ENCODE data around the gene PSMD2. TPM values are rescaled to one million over a fixed set of nuclear protein-coding genes. Genes with fewer than 3 reads are reported as not detected.

Gene PSMD2
- polyA plus RNA-seq, 3 donors, result 138 to 186 (median 167) TPM

DNA sequence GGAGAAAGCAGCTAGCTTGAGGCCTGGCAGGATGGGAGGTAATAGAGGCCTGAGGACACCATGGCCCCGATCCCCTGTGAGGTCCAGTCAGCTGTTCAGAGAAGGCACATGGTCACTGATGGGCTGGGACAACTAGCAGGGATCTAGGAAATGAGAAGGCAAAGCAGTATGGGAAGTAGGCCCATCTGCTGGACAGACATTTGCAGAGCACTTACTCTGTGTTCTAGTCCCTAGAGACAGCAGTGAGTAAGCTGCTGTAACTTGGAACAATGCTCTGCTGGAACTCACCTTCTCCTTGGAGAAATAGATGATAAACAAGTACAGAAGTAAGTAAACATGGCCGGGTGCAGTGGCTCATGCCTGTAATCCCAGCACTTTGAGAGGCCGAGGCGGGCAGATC, 16.1 kb upstream of the PSMD2 start:
- H3K27me3 Mint-ChIP-seq (ENCODE audit: low read depth in 3 of 3), result peaks cover 17 to 42% (median 30%) of the 10 kb centered on the region in 3 donors
- Histone ChIP-seq H3K79me2 (ENCODE audit: insufficient read depth, low read length) (no peaks in the 10 kb centered on the region), H3K9me3 (replicated peaks in 1 of 2; ENCODE audit: control insufficient read depth in 1 of 2, insufficient read depth in 1 of 2, low read length in 2 of 2) (no peaks in the 10 kb centered on the region), H3K27ac (ENCODE audit: low read depth in 1 of 2, low read length in 2 of 2) (no peak overlapping the region), H4K20me1 (ENCODE audit: insufficient read depth, low read length) (no peaks in the 10 kb centered on the region), H3K27me3 (ENCODE audit: control insufficient read depth in 2 of 2, insufficient read depth in 2 of 2, low read length in 2 of 2) (peaks cover 0 to 11% of the 10 kb centered on the region in 2 donors), H3K4me2 (replicated peaks; ENCODE audit: extremely low read depth, low read length, poor library complexity, severe bottlenecking) (no peak overlapping the region), H3K36me3 (replicated peaks in 1 of 2; ENCODE audit: control insufficient read depth in 1 of 2, insufficient read depth in 2 of 2, low read length in 2 of 2) (no peaks in the 10 kb centered on the region), H2AFZ (ENCODE audit: insufficient read depth, low read depth, low read length, poor library complexity, severe bottlenecking) (no peak overlapping the region), H3K9ac (ENCODE audit: insufficient read depth, low read length, poor library complexity, severe bottlenecking) (no peak overlapping the region), H3K4me1 (ENCODE audit: control insufficient read depth in 1 of 2, insufficient read depth in 2 of 2, low read length in 2 of 2) (peaks cover 10 to 12% of the 10 kb centered on the region in 2 donors), H3K4me3 (replicated peaks in 1 of 3; ENCODE audit: low read depth in 2 of 3, low read length in 3 of 3) (no peak overlapping the region)
- no peaks in the 10 kb centered on the region for H3K9me3 Mint-ChIP-seq
- DNase-seq, result no peak
- TF ChIP-seq, protein P1, sequence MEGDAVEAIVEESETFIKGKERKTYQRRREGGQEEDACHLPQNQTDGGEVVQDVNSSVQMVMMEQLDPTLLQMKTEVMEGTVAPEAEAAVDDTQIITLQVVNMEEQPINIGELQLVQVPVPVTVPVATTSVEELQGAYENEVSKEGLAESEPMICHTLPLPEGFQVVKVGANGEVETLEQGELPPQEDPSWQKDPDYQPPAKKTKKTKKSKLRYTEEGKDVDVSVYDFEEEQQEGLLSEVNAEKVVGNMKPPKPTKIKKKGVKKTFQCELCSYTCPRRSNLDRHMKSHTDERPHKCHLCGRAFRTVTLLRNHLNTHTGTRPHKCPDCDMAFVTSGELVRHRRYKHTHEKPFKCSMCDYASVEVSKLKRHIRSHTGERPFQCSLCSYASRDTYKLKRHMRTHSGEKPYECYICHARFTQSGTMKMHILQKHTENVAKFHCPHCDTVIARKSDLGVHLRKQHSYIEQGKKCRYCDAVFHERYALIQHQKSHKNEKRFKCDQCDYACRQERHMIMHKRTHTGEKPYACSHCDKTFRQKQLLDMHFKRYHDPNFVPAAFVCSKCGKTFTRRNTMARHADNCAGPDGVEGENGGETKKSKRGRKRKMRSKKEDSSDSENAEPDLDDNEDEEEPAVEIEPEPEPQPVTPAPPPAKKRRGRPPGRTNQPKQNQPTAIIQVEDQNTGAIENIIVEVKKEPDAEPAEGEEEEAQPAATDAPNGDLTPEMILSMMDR (IDR thresholded peaks at IDR 0.05), result no peak
- H3K36me3 Mint-ChIP-seq, result no peaks in the 10 kb centered on the region
- intact Hi-C loops (cut with micrococcal nuclease), result loop anchor here (10.0 kb wide), 1 partner anchor 388 kb away; no protein-coding TSS in a partner anchor
- peak overlapping the region in 1 of 7 donors; percentile 10 for H3K27ac Mint-ChIP-seq
- WGBS (ENCODE audit: insufficient coverage), result 100% methylated on average over 1 of the region's 4 CpGs
- H3K4me1 Mint-ChIP-seq, result peaks cover 16% of the 10 kb centered on the region
- no peak overlapping the region for H3K4me3 Mint-ChIP-seq

GRCh38 chr3:184283681-184284080, 15.4 kb upstream of the PSMD2 start:
- H3K4me3 Mint-ChIP-seq, result no peak overlapping the region
- H3K27me3 ChIP-seq (ENCODE audit: control insufficient read depth in 2 of 2, insufficient read depth in 2 of 2, low read length in 2 of 2), result peaks cover 0 to 6% of the 10 kb centered on the region in 2 donors
- TF ChIP-seq, protein P1 (IDR thresholded peaks at IDR 0.05), result no peak
- intact Hi-C loops (cut with micrococcal nuclease), result loop anchor here (10.0 kb wide), 1 partner anchor 389 kb away; no protein-coding TSS in a partner anchor
- H3K9me3 Mint-ChIP-seq, result no peaks in the 10 kb centered on the region
- H3K4me1 ChIP-seq (ENCODE audit: control insufficient read depth in 1 of 2, insufficient read depth in 2 of 2, low read length in 2 of 2), result peaks cover 10 to 12% of the 10 kb centered on the region in 2 donors
- no peak for DNase-seq
- WGBS (ENCODE audit: insufficient coverage), result 86% methylated on average over 8 of the region's 8 CpGs
- no peaks in the 10 kb centered on the region for H3K36me3 Mint-ChIP-seq
- H3K27ac Mint-ChIP-seq, result no peak overlapping the region
- H3K36me3 ChIP-seq (replicated peaks in 1 of 2; ENCODE audit: control insufficient read depth in 1 of 2, insufficient read depth in 2 of 2, low read length in 2 of 2), result no peaks in the 10 kb centered on the region
- no peaks in the 10 kb centered on the region for H4K20me1 ChIP-seq (ENCODE audit: insufficient read depth, low read length)
- H3K9ac ChIP-seq (ENCODE audit: insufficient read depth, low read length, poor library complexity, severe bottlenecking), result no peak overlapping the region
- H3K27me3 Mint-ChIP-seq (ENCODE audit: low read depth in 3 of 3), result peaks cover 13 to 41% (median 33%) of the 10 kb centered on the region in 3 donors
- no peaks in the 10 kb centered on the region for H3K9me3 ChIP-seq (replicated peaks in 1 of 2; ENCODE audit: control insufficient read depth in 1 of 2, insufficient read depth in 1 of 2, low read length in 2 of 2)
- no peaks in the 10 kb centered on the region for H3K79me2 ChIP-seq (ENCODE audit: insufficient read depth, low read length)
- H2AFZ ChIP-seq (ENCODE audit: insufficient read depth, low read depth, low read length, poor library complexity, severe bottlenecking), result no peak overlapping the region
- H3K27ac ChIP-seq (ENCODE audit: low read depth in 1 of 2, low read length in 2 of 2), result no peak overlapping the region
- no peak overlapping the region for H3K4me3 ChIP-seq (replicated peaks in 1 of 3; ENCODE audit: low read depth in 2 of 3, low read length in 3 of 3)
- peaks cover 16% of the 10 kb centered on the region for H3K4me1 Mint-ChIP-seq
- no peak overlapping the region for H3K4me2 ChIP-seq (replicated peaks; ENCODE audit: extremely low read depth, low read length, poor library complexity, severe bottlenecking)
